Measurements from ENCODE around the gene KRTAP1-5. TPM values are rescaled to one million over a fixed set of nuclear protein-coding genes. Genes with fewer than 3 reads are reported as not detected.
"Not testable (repeated sequence)": the region's sequence is repeated elsewhere in the genome, so short reads cannot be mapped to it uniquely, and the experiment has no call there.

KRTAP1-5 gene
- total RNA-seq, 1 donor from 2014 or later, result not detected

GRCh38 chr17:41010441-41010840 lies 16.6 kb downstream of the KRTAP1-5 start:
- Mint-ChIP-seq H3K9me3 (no peaks in the 10 kb centered on the region), H3K36me3 (ENCODE audit: low read depth) (no peaks in the 10 kb centered on the region), H3K4me3 (no peak overlapping the region), H3K4me1 (ENCODE audit: low read depth) (no peaks in the 10 kb centered on the region), H3K27me3 (ENCODE audit: insufficient read depth) (peaks cover 10% of the 10 kb centered on the region), H3K27ac (no peak overlapping the region)
- intact Hi-C loops (cut with micrococcal nuclease), result no loop called here
- no peak for DNase-seq (ENCODE audit: low spot score)

DNA sequence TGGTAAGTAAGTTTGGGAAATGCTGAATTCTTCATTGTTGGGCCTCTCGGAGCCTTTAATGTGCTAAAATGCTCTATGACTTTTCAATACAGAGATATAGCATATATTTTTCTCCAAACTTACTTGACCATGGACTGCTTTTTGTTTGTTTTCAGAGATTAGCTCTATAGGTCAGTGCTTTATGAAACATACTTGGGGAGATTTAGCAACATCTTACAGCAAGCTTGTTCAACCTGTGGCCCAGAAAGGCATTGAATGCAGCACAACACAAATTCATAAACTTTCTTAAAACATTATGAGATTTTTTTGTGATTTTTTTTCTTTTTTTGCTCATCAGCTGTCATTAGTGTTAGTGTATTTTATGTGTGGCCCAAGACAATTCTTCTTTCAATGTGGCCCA lies 17.1 kb downstream of the KRTAP1-5 start:
- H3K9me3 Mint-ChIP-seq, result no peaks in the 10 kb centered on the region
- no peaks in the 10 kb centered on the region for H3K36me3 Mint-ChIP-seq (ENCODE audit: low read depth)
- peaks cover 10% of the 10 kb centered on the region for H3K27me3 Mint-ChIP-seq (ENCODE audit: insufficient read depth)
- no peaks in the 10 kb centered on the region for H3K4me1 Mint-ChIP-seq (ENCODE audit: low read depth)
- no peak overlapping the region for H3K27ac Mint-ChIP-seq
- intact Hi-C loops (cut with micrococcal nuclease), result no loop called here
- no peak for DNase-seq (ENCODE audit: low spot score)
- H3K4me3 Mint-ChIP-seq, result no peak overlapping the region

DNA sequence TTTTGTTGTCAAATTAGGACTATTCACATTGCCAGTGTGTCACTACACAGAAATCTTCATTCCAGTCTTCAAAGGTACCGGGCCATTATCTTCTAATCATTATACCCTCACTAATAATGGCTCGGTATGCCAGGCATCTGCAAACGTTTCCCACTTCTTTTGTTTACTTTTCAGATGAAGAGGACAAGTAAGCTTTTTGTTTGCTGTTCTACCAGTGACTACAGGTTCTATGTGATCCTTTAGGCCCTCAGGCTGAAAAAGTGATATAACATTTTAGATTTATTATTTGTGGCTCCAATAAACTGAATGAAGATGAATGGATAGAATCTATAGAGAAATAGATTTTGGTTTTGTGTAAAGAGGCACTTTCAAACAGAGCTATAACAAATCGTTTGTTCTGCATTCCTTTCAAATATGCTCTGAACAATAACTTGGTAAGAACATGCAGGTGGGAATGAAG lies 17.7 kb downstream of the KRTAP1-5 start:
- H3K4me3 Mint-ChIP-seq, result no peak overlapping the region
- DNase-seq (ENCODE audit: low spot score), result no peak
- no peaks in the 10 kb centered on the region for H3K9me3 Mint-ChIP-seq
- no peak overlapping the region for H3K27ac Mint-ChIP-seq
- H3K27me3 Mint-ChIP-seq (ENCODE audit: insufficient read depth), result peaks cover 10% of the 10 kb centered on the region
- intact Hi-C loops (cut with micrococcal nuclease), result no loop called here
- H3K4me1 Mint-ChIP-seq (ENCODE audit: low read depth), result no peaks in the 10 kb centered on the region
- H3K36me3 Mint-ChIP-seq (ENCODE audit: low read depth), result no peaks in the 10 kb centered on the region

DNA sequence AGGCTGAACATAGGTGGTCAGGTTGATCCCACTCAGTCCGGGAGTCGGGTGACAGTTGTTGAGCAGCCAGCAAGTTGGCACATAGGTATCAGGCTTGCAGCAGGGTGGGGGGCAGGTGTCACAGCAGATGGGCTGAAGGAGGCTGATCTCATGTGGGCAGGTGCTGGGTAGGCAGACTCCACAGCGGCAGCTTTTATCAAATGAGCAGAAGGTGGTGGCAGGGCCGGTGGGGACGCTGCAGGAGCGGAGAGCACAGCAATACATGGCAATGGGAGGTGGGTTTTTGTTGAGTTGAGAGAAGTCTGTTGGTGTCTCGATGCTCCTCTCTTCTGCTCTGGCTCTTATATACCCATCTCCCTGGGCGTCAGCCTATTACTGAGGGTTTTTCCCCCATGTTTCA lies 18.2 kb downstream of the KRTAP1-5 start, which contains the start of gene KRTAP3-1:
KRTAP3-1 (minus strand) TSS at position 318 of the 400 bp plus-strand sequence; CDS start at position 264, 54 bp downstream.
- no peak for DNase-seq (ENCODE audit: low spot score)
- intact Hi-C loops (cut with micrococcal nuclease), result no loop called here
- no peaks in the 10 kb centered on the region for H3K4me1 Mint-ChIP-seq (ENCODE audit: low read depth)

DNA sequence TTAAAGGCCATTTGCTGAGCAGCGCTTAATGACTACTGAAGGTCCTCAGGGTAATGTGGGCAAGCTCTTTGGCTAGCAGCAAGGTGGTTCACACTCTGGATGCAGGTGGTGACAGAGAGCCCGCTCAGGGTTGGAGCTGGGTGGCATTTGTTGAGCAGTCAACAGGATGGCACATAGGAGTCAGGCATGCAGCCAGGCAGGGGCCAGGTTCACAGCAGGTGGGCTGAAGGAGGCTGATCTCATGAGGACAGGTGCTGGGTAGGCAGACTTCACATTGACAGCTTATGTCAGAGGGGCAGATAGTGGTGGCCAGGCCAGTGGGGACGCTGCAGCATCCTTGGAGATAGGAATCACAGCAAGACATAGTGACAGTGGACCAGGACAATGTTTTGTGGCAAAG lies 22.6 kb downstream of the KRTAP1-5 start:
- no peaks in the 10 kb centered on the region for H3K4me1 Mint-ChIP-seq (ENCODE audit: low read depth)
- no peaks in the 10 kb centered on the region for H3K9me3 Mint-ChIP-seq
- intact Hi-C loops (cut with micrococcal nuclease), result no loop called here
- H3K36me3 Mint-ChIP-seq (ENCODE audit: low read depth), result no peaks in the 10 kb centered on the region
- H3K27ac Mint-ChIP-seq, result no peak overlapping the region
- peaks cover 11% of the 10 kb centered on the region for H3K27me3 Mint-ChIP-seq (ENCODE audit: insufficient read depth)
- DNase-seq (ENCODE audit: low spot score), result no peak
- no peak overlapping the region for H3K4me3 Mint-ChIP-seq

More for the DNA sequence above, 18.2 kb downstream of the KRTAP1-5 start, which contains the start of gene KRTAP3-1:
- H3K27me3 Mint-ChIP-seq (ENCODE audit: insufficient read depth), result peaks cover 13% of the 10 kb centered on the region
- H3K36me3 Mint-ChIP-seq (ENCODE audit: low read depth), result no peaks in the 10 kb centered on the region
- no peak within 1 kb of the TSS for H3K4me3 Mint-ChIP-seq
- no peak within 1 kb of the TSS for H3K27ac Mint-ChIP-seq
- H3K9me3 Mint-ChIP-seq, result no peaks in the 10 kb centered on the region

DNA sequence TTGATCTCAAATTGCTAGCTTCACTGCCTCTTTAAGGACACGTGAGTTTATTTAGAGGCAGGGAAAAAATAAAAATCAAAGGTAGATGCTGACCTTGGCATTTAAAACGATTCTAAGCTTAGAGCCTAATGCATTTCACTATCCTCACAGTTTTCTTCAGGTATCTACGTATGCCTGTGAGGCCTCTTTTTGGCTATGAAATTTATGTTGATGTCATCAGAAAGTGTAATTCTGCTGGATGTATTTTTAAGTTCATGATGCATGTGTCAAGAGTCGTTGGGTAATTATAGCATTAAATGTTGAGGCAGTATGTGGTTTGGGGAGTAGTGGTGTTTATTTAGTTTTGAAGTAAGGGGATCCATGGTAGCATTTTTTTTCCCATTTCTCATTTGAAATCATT lies 23.1 kb downstream of the KRTAP1-5 start:
- H3K27ac Mint-ChIP-seq, result no peak overlapping the region
- H3K4me1 Mint-ChIP-seq (ENCODE audit: low read depth), result no peaks in the 10 kb centered on the region
- H3K27me3 Mint-ChIP-seq (ENCODE audit: insufficient read depth), result peaks cover 12% of the 10 kb centered on the region
- intact Hi-C loops (cut with micrococcal nuclease), result no loop called here
- no peaks in the 10 kb centered on the region for H3K9me3 Mint-ChIP-seq
- H3K4me3 Mint-ChIP-seq, result no peak overlapping the region
- no peak for DNase-seq (ENCODE audit: low spot score)
- no peaks in the 10 kb centered on the region for H3K36me3 Mint-ChIP-seq (ENCODE audit: low read depth)

DNA sequence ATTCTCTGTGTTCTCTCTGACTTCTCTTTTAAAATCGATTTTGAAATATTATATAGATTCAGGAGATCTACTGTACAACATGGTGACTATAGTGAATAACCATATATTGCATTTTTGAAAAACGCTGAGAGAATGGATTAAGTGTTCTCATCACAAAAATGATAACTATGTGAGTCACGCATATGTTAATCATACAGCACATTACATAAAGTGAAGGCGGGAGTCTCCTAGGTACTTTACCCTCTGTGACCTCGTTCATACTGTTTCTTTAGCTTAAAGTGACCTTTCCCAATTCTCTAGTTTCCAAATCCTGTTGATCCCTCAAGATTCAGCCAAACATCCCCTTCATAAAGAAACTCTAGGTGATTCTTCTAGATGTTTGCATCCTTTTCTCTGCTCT lies 24.2 kb downstream of the KRTAP1-5 start:
- Mint-ChIP-seq H3K36me3 (ENCODE audit: low read depth) (no peaks in the 10 kb centered on the region), H3K27me3 (ENCODE audit: insufficient read depth) (peaks cover 11% of the 10 kb centered on the region), H3K4me3 (no peak overlapping the region), H3K9me3 (no peaks in the 10 kb centered on the region), H3K27ac (no peak overlapping the region), H3K4me1 (ENCODE audit: low read depth) (no peaks in the 10 kb centered on the region)
- intact Hi-C loops (cut with micrococcal nuclease), result no loop called here
- DNase-seq (ENCODE audit: low spot score), result no peak

GRCh38 chr17:41001795-41002194 lies 25.2 kb downstream of the KRTAP1-5 start:
- intact Hi-C loops (cut with micrococcal nuclease), result no loop called here
- H3K4me3 Mint-ChIP-seq, result no peak overlapping the region
- peaks cover 14% of the 10 kb centered on the region for H3K27me3 Mint-ChIP-seq (ENCODE audit: insufficient read depth)
- DNase-seq (ENCODE audit: low spot score), result no peak
- no peaks in the 10 kb centered on the region for H3K4me1 Mint-ChIP-seq (ENCODE audit: low read depth)
- no peaks in the 10 kb centered on the region for H3K36me3 Mint-ChIP-seq (ENCODE audit: low read depth)
- H3K9me3 Mint-ChIP-seq, result no peaks in the 10 kb centered on the region
- no peak overlapping the region for H3K27ac Mint-ChIP-seq

DNA sequence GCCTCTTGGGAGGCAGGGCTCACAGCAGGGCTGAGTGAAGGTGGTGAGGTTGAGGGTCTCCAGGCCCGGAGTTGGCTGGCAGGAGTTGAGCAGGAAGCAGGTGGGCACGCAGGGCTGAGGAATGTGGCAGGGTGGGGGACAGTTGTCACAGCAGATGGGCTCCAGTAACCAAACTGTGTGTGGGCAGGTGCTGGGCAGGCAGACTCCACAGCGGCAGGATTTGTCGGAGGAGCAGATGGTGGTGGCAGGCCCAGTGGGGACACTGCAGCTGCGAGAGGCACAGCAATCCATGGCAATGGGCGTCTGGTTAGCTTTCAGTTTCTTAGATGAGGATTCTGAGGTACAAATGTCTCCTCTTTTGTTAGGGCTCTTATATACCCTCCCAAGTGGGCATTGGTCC lies 27.4 kb downstream of the KRTAP1-5 start, which contains the start of gene KRTAP3-2:
KRTAP3-2 (minus strand) TSS at position 344 of the 400 bp plus-strand sequence; CDS start at position 291, 53 bp downstream.
- not testable (repeated sequence) for H3K27ac Mint-ChIP-seq, H3K4me3 Mint-ChIP-seq

DNA sequence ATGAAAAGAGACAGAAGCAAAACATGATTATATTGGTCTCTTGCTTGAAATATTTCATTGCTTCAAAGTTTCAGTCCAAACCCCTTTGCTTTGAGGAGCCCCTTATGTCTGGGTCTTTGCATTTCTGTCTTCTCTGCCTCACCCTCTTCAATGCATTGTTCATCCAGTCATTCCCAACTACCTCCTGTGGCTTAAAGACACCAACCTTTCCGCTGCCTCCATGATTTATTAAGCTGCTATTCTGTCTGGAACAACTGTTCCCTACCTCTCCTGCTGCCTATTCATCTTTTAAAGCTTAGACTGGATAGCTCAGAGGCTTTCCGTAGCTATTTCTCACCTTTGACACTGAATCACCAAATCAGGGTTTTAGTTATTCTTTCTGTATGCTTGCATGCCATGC lies 29.6 kb downstream of the KRTAP1-5 start:
- Mint-ChIP-seq H3K36me3 (ENCODE audit: low read depth) (no peaks in the 10 kb centered on the region), H3K27me3 (ENCODE audit: insufficient read depth) (peaks cover 26% of the 10 kb centered on the region), H3K4me1 (ENCODE audit: low read depth) (no peaks in the 10 kb centered on the region), H3K27ac (no peak overlapping the region), H3K9me3 (no peaks in the 10 kb centered on the region), H3K4me3 (no peak overlapping the region)
- intact Hi-C loops (cut with micrococcal nuclease), result no loop called here
- DNase-seq (ENCODE audit: low spot score), result no peak

More for the DNA sequence above, 27.4 kb downstream of the KRTAP1-5 start, which contains the start of gene KRTAP3-2:
- H3K27me3 Mint-ChIP-seq (ENCODE audit: insufficient read depth), result peaks cover 20% of the 10 kb centered on the region
- DNase-seq (ENCODE audit: low spot score); H3K4me1 Mint-ChIP-seq (ENCODE audit: low read depth); H3K9me3 Mint-ChIP-seq; H3K36me3 Mint-ChIP-seq (ENCODE audit: low read depth); intact Hi-C loops (cut with micrococcal nuclease): not testable (repeated sequence)

- H3K4me3 Mint-ChIP-seq, result no peak overlapping the region
- intact Hi-C loops (cut with micrococcal nuclease), result no loop called here
- H3K27me3 Mint-ChIP-seq (ENCODE audit: insufficient read depth), result peaks cover 28% of the 10 kb centered on the region
- no peak overlapping the region for H3K27ac Mint-ChIP-seq
- H3K4me1 Mint-ChIP-seq (ENCODE audit: low read depth), result no peaks in the 10 kb centered on the region
- no peaks in the 10 kb centered on the region for H3K36me3 Mint-ChIP-seq (ENCODE audit: low read depth)
- no peak for DNase-seq (ENCODE audit: low spot score)
- H3K9me3 Mint-ChIP-seq, result no peaks in the 10 kb centered on the region
Observed at GRCh38 chr17:40996829-40997228, 30.2 kb downstream of the KRTAP1-5 start.

DNA sequence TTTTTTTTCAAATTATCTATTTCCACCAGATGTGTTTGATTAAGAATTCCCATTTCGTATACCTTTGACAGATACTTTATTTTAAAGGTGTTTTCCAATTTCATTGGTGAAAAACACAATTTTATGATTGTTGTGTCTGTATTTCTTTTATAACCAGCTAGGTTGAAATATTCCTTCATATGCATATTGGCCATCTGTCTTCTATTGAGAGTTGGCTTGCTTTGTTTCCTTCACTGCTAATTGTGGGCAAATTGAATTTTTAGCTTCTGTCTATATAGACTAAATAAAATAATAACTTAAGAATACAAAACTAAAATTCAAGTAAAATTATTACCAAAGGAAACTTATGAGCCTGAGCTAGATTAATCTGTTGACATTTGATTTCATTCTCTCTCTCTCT lies 31.9 kb downstream of the KRTAP1-5 start:
- DNase-seq (ENCODE audit: low spot score), result no peak
- Mint-ChIP-seq H3K9me3 (no peaks in the 10 kb centered on the region), H3K4me1 (ENCODE audit: low read depth) (no peaks in the 10 kb centered on the region), H3K36me3 (ENCODE audit: low read depth) (no peaks in the 10 kb centered on the region), H3K27ac (no peak overlapping the region), H3K4me3 (no peak overlapping the region), H3K27me3 (ENCODE audit: insufficient read depth) (peaks cover 28% of the 10 kb centered on the region)
- intact Hi-C loops (cut with micrococcal nuclease), result no loop called here

DNA sequence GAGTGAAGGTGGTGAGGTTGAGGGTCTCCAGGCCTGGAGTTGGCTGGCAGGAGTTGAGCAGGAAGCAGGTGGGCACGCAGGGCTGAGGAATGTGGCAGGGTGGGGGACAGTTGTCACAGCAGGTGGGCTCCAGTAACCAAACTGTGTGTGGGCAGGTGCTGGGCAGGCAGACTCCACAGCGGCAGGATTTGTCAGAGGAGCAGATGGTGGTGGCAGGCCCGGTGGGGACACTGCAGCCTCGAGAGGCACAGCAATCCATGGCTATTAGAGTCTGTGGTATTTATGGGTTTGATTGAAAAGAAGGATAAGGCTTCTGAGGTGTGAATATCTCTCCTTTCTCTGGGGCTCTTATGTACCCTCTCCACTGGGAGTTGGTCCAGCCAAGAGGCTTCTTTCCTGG lies 33.2 kb downstream of the KRTAP1-5 start, which contains the start of gene KRTAP3-3:
KRTAP3-3 (minus strand) TSS at position 326 of the 400 bp plus-strand sequence; CDS start at position 259, 67 bp downstream.
- peaks cover 32% of the 10 kb centered on the region for H3K27me3 Mint-ChIP-seq (ENCODE audit: insufficient read depth)
- intact Hi-C loops (cut with micrococcal nuclease), result no loop called here
- H3K27ac Mint-ChIP-seq, result no peak within 1 kb of the TSS
- no peaks in the 10 kb centered on the region for H3K4me1 Mint-ChIP-seq (ENCODE audit: low read depth)
- no peaks in the 10 kb centered on the region for H3K36me3 Mint-ChIP-seq (ENCODE audit: low read depth)
- no peak within 1 kb of the TSS for H3K4me3 Mint-ChIP-seq
- H3K9me3 Mint-ChIP-seq, result no peaks in the 10 kb centered on the region
- no peak for DNase-seq (ENCODE audit: low spot score)

DNA sequence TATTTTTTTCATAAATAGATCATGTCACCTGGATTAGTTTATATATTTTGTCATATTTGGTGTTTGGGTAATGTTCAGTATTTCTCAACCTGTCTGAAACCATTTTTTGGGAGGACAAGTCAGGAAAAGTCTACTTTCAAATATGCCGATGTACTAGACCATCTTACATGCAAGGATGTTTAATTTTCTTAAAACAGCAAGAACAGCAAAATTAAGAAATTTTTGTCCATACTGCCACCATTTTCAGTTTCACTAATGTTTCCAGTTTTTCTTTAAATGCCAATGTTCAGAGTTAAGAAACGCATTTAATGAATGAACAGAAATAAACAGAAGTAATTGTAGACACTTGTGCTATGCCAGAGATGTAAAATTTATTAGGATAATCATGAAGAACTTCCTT lies 33.9 kb downstream of the KRTAP1-5 start:
- Mint-ChIP-seq H3K27ac (no peak overlapping the region), H3K36me3 (ENCODE audit: low read depth) (no peaks in the 10 kb centered on the region), H3K9me3 (no peaks in the 10 kb centered on the region), H3K4me1 (ENCODE audit: low read depth) (no peaks in the 10 kb centered on the region), H3K27me3 (ENCODE audit: insufficient read depth) (peaks cover 32% of the 10 kb centered on the region), H3K4me3 (no peak overlapping the region)
- intact Hi-C loops (cut with micrococcal nuclease), result no loop called here
- no peak for DNase-seq (ENCODE audit: low spot score)

Data from activated T-helper 1 cell treated with anti-CD3 and anti-CD28 coated beads, Interleukin-12 subunit alpha, Interleukin-12 subunit beta, Interleukin-2, Interleukin-4 antibody, amounts not matched to agents 30 ng/mL and 10 ng/mL and 1 ng/mL, durations not matched to agents 14 hours and 24 hours and 36 hours (primary cell).